GM21526 (cell line): ENCODE measurements around the gene UNC50.
"Not testable (repeated sequence)": the region's sequence is repeated elsewhere in the genome, so short reads cannot be mapped to it uniquely, and the experiment has no call there.

ENCODE experiments used
- ATAC-seq: cut with Tn5 transposase; IDR thresholded peaks from one replicate; pipeline ENCODE4 v1.9.1; 2021; ENCODE audit warnings: moderate library complexity; ENCODE audit not compliant: unreplicated experiment, low FRiP score

Gene UNC50

GRCh38 chr2:98576666-98577312 is 31.6 kb upstream of the UNC50 start:
- ATAC-seq, result no peak

GRCh38 chr2:98577313-98577712 is 31.1 kb upstream of the UNC50 start:
- no peak for ATAC-seq

GRCh38 chr2:98578231-98578630 is 30.2 kb upstream of the UNC50 start:
- ATAC-seq, result no peak

GRCh38 chr2:98579926-98580325 is 28.5 kb upstream of the UNC50 start:
- ATAC-seq, result no peak

GRCh38 chr2:98580656-98581284 is 27.6 kb upstream of the UNC50 start:
- no peak for ATAC-seq

- no peak for ATAC-seq
Observed at GRCh38 chr2:98582523-98582922, 25.9 kb upstream of the UNC50 start.

GRCh38 chr2:98583276-98583675 is 25.1 kb upstream of the UNC50 start:
- ATAC-seq, result no peak

GRCh38 chr2:98583816-98584618 is 24.4 kb upstream of the UNC50 start:
- ATAC-seq, result no peak

- no peak for ATAC-seq
Observed at GRCh38 chr2:98585386-98585785, 23.0 kb upstream of the UNC50 start.

- ATAC-seq, result no peak
Observed at GRCh38 chr2:98586551-98587140, 21.7 kb upstream of the UNC50 start.

- ATAC-seq, result no peak
Observed at GRCh38 chr2:98588880-98589431, 19.4 kb upstream of the UNC50 start.

GRCh38 chr2:98589489-98589888 is 18.9 kb upstream of the UNC50 start:
- ATAC-seq, result no peak

GRCh38 chr2:98592565-98592964 is 15.8 kb upstream of the UNC50 start:
- no peak for ATAC-seq

GRCh38 chr2:98594665-98595064 is 13.7 kb upstream of the UNC50 start:
- not testable (repeated sequence) for ATAC-seq

GRCh38 chr2:98598781-98599428 is 9.5 kb upstream of the UNC50 start:
- ATAC-seq, result no peak

GRCh38 chr2:98601532-98602132 is 6.8 kb upstream of the UNC50 start:
- ATAC-seq, result peak; percentile 55

GRCh38 chr2:98604547-98604946 is 3.8 kb upstream of the UNC50 start:
- no peak for ATAC-seq

GRCh38 chr2:98605076-98605475 is 3.3 kb upstream of the UNC50 start:
- no peak for ATAC-seq

GRCh38 chr2:98606431-98606830 is 2.0 kb upstream of the UNC50 start:
- ATAC-seq, result no peak

- ATAC-seq, result no peak
Observed at GRCh38 chr2:98607104-98607503, 1.3 kb upstream of the UNC50 start.
